Tibial nerve (tissue), 4 donors: Measurements from ENCODE around the gene EPB41L1. TPM values are rescaled to one million over a fixed set of nuclear protein-coding genes. Genes with fewer than 3 reads are reported as not detected.
A peak's percentile ranks its signal among the peaks of the same experiment; 100 is the strongest.

Source experiments
- DNase-seq, 2 donors: peaks; one replicate each; pipeline ENCODE4 v3.0.0-alpha.2; 2019; ENCODE audit warnings: low spot score in 2 of 2
- H3K27ac ChIP-seq, 4 donors: fragments of 200-600 bp; sonication (generic) in 3 of 4; one replicate each; pipeline ENCODE4 v1.5.1; 2017 to 2019; ENCODE audit warnings: mild to moderate bottlenecking in 1 of 4
- H3K27me3 ChIP-seq, 2 donors: fragments of 200-600 bp; sonication (generic) in 1 of 2; one replicate each; pipeline versions ENCODE4 v1.5.1 to v1.6.0; 2017 to 2019
- H3K36me3 ChIP-seq, 3 donors: fragments of 200-600 bp; sonication (generic); one replicate each; pipeline ENCODE4 v1.5.1; 2018 to 2019
- H3K4me1 ChIP-seq, 4 donors: fragments of 200-600 bp; sonication (generic) in 3 of 4; one replicate each; pipeline ENCODE4 v1.5.1; 2017 to 2019
- H3K4me3 ChIP-seq, 4 donors: fragments of 200-600 bp; sonication (generic) in 3 of 4; one replicate each; pipeline ENCODE4 v1.5.1; 2017 to 2019; ENCODE audit warnings: mild to moderate bottlenecking in 1 of 4, moderate library complexity in 1 of 4
- H3K9me3 ChIP-seq, 4 donors: fragments of 200-600 bp; sonication (generic) in 3 of 4; one replicate each; pipeline ENCODE4 v1.5.1; 2017 to 2019
- EP300 ChIP-seq, 2 donors: sonication (generic); formaldehyde crosslinking; IDR thresholded peaks; one replicate each; pipeline ENCODE4 v1.6.1; 2017; ENCODE audit warnings: antibody characterized with exemption in 2 of 2, mild to moderate bottlenecking in 1 of 2
- POLR2A ChIP-seq, 2 donors: fragments of 450-650 bp; IDR thresholded peaks; one replicate each; pipeline ENCODE4 v1.6.1; 2017; ENCODE audit warnings: antibody characterized with exemption in 2 of 2, mild to moderate bottlenecking in 2 of 2, moderate library complexity in 2 of 2
- WGBS, 2 donors: methylation state at CpG; one replicate each; pipeline ENCODE4 v1.1.5; 2018; 5-methylcytosine and 5-hydroxymethylcytosine counted together
- total RNA-seq, 4 donors: library from RNA; depleted of rRNA; stranded (reverse); fragments of >200 nt; gene quantifications; one replicate each; pipeline ENCODE4 v1.1.0, GENCODE V29; 2016
- TF ChIP-seq, protein P1 (sequence below), 5 experiments: fragments of 200-600 bp in 3 of 5; fragments of 450-650 bp in 2 of 5; sonication (generic) in 3 of 5; IDR thresholded peaks; one replicate each; pipeline ENCODE4 v1.5.1; 2016 to 2019; ENCODE audit warnings: antibody characterized with exemption in 5 of 5, mild to moderate bottlenecking in 3 of 5, moderate library complexity in 2 of 5

The EPB41L1 gene
- total RNA-seq, 4 donors from 2014 or later = 19.9 to 55.3 (median 30.8) TPM

GRCh38 chr20:36210436-36211021, 56.0 kb downstream of the EPB41L1 start:
- Histone ChIP-seq H3K36me3 (peaks cover 0 to 94% (median 0%) of the 10 kb centered on the region in 3 donors), H3K27ac (peak overlapping the region in 1 of 4 donors; percentile 55)

DNA sequence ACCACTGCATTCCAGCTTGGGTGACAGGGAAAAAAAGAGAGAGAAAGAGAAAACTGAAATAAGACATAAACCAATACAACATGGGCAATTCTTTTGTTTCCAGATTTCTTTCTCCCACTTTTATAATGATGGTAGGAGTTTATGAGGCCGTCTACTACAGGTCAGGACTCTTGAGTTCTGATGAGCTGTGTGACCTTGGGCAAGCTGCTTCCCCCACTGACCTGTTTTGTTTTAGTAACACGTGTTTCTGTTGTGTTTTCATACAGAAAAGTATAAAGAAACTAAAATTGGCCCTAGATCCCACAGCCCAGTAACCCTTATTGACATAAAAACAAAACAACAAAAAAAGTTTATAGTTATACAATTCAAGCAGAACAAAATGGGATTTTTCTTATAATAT, 58.8 kb downstream of the EPB41L1 start:
- Histone ChIP-seq H3K27me3 (no peaks in the 10 kb centered on the region), H3K4me3 (no peak overlapping the region), H3K4me1 (no peaks in the 10 kb centered on the region), H3K9me3 (no peaks in the 10 kb centered on the region), H3K27ac (no peak overlapping the region), H3K36me3 (peaks cover 0 to 78% (median 0%) of the 10 kb centered on the region in 3 donors)
- DNase-seq = no peak
- TF ChIP-seq, protein P1, sequence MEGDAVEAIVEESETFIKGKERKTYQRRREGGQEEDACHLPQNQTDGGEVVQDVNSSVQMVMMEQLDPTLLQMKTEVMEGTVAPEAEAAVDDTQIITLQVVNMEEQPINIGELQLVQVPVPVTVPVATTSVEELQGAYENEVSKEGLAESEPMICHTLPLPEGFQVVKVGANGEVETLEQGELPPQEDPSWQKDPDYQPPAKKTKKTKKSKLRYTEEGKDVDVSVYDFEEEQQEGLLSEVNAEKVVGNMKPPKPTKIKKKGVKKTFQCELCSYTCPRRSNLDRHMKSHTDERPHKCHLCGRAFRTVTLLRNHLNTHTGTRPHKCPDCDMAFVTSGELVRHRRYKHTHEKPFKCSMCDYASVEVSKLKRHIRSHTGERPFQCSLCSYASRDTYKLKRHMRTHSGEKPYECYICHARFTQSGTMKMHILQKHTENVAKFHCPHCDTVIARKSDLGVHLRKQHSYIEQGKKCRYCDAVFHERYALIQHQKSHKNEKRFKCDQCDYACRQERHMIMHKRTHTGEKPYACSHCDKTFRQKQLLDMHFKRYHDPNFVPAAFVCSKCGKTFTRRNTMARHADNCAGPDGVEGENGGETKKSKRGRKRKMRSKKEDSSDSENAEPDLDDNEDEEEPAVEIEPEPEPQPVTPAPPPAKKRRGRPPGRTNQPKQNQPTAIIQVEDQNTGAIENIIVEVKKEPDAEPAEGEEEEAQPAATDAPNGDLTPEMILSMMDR (IDR thresholded peaks at IDR 0.05) = no peak
- TF ChIP-seq EP300 (IDR thresholded peaks at IDR 0.05) = no peak
- no peak for TF ChIP-seq POLR2A (IDR thresholded peaks at IDR 0.05)
- WGBS, 2 donors = 46 to 51% methylated on average over 2 of the region's 2 CpGs

More at GRCh38 chr20:36210436-36211021, 56.0 kb downstream of the EPB41L1 start:
- Histone ChIP-seq H3K4me3 (no peak overlapping the region), H3K4me1 (no peaks in the 10 kb centered on the region), H3K27me3 (no peaks in the 10 kb centered on the region), H3K9me3 (no peaks in the 10 kb centered on the region)
- WGBS, 2 donors = 71 to 74% methylated on average over 5 of the region's 5 CpGs
- TF ChIP-seq, protein P1 (IDR thresholded peaks at IDR 0.05) = no peak
- TF ChIP-seq EP300 (IDR thresholded peaks at IDR 0.05) (no peak), POLR2A (IDR thresholded peaks at IDR 0.05) (no peak)
- no peak for DNase-seq

DNA sequence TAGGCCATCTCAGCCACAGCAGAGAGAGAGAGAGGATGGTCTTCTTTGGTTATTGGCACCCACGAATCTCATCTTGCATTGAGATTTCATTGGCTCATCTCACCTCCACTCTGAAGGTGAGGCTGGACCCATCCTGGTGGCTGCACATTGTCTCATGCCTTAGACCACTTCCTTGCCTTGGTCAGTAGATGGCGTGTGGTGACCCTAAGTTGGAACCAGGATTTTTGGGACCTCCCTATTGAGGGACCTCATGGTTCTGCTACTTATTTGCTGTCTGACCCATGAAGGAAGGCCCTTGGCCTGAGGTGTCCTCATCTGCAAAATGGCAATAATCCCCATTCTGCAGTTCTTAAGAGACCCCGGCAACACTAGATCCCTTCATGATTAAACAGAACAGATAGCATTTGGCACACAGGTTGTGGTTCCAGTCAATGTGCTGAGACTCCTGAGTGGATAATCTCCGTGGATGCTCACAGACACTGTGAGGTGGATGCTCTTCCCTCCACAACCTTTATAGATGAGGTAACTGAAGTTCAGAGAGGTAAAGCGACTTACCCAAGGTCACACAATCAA, 60.2 kb downstream of the EPB41L1 start:
- Histone ChIP-seq H3K27me3 (no peaks in the 10 kb centered on the region), H3K36me3 (peaks cover 0 to 78% (median 0%) of the 10 kb centered on the region in 3 donors), H3K9me3 (no peaks in the 10 kb centered on the region), H3K4me1 (no peaks in the 10 kb centered on the region), H3K27ac (no peak overlapping the region), H3K4me3 (no peak overlapping the region)
- no peak for DNase-seq
- TF ChIP-seq POLR2A (IDR thresholded peaks at IDR 0.05) (no peak), EP300 (IDR thresholded peaks at IDR 0.05) (no peak)
- TF ChIP-seq, protein P1 (IDR thresholded peaks at IDR 0.05) = peak in 3 of 5 experiments; percentile 22 to 37 (median 35)
- WGBS, 2 donors = 63 to 68% methylated on average over 5 of the region's 5 CpGs

GRCh38 chr20:36215778-36216177, 61.2 kb downstream of the EPB41L1 start:
- no peak for DNase-seq
- H3K9me3 ChIP-seq = no peaks in the 10 kb centered on the region
- no peak overlapping the region for H3K4me3 ChIP-seq
- H3K27me3 ChIP-seq = no peaks in the 10 kb centered on the region
- H3K4me1 ChIP-seq = no peaks in the 10 kb centered on the region
- TF ChIP-seq, protein P1 (IDR thresholded peaks at IDR 0.05) = no peak
- TF ChIP-seq EP300 (IDR thresholded peaks at IDR 0.05) (no peak), POLR2A (IDR thresholded peaks at IDR 0.05) (no peak)
- no peak overlapping the region for H3K27ac ChIP-seq
- H3K36me3 ChIP-seq = peaks cover 0 to 76% (median 0%) of the 10 kb centered on the region in 3 donors
- 90 to 91% methylated on average over 4 of the region's 4 CpGs for WGBS, 2 donors

- Histone ChIP-seq H3K27me3 (no peaks in the 10 kb centered on the region), H3K27ac (no peak overlapping the region), H3K4me1 (no peaks in the 10 kb centered on the region), H3K4me3 (no peak overlapping the region), H3K9me3 (no peaks in the 10 kb centered on the region), H3K36me3 (peaks cover 0 to 76% (median 0%) of the 10 kb centered on the region in 3 donors)
- no peak for DNase-seq
- no peak for TF ChIP-seq POLR2A (IDR thresholded peaks at IDR 0.05)
- TF ChIP-seq, protein P1 (IDR thresholded peaks at IDR 0.05) = no peak
- no peak for TF ChIP-seq EP300 (IDR thresholded peaks at IDR 0.05)
- 78 to 81% methylated on average over 7 of the region's 7 CpGs for WGBS, 2 donors
Observed at GRCh38 chr20:36216314-36217025, 61.9 kb downstream of the EPB41L1 start.
